Mucosa of rectum (tissue), 2 donors: Measurements from ENCODE around the gene BCORL1.

Experiments used
- H3K27ac ChIP-seq, 2 donors: one replicate each; pipeline ENCODE4 v1.7.0; 2013; ENCODE audit warnings: inconsistent platforms in 2 of 2, low read depth in 2 of 2, low read length in 2 of 2
- H3K27me3 ChIP-seq, 2 donors: one replicate each; pipeline ENCODE4 v1.7.0; 2013; ENCODE audit warnings: low read length in 2 of 2; ENCODE audit not compliant: control insufficient read depth in 2 of 2, insufficient read depth in 2 of 2
- H3K36me3 ChIP-seq, 2 donors: one replicate each; pipeline ENCODE4 v1.7.0; 2013; ENCODE audit warnings: low read length in 2 of 2; ENCODE audit not compliant: control insufficient read depth in 2 of 2, insufficient read depth in 2 of 2
- H3K4me1 ChIP-seq, 2 donors: one replicate each; pipeline ENCODE4 v1.7.0; 2013; ENCODE audit warnings: low read length in 2 of 2, mild to moderate bottlenecking in 1 of 2; ENCODE audit not compliant: control insufficient read depth in 2 of 2, insufficient read depth in 2 of 2
- H3K4me3 ChIP-seq, 2 donors: one replicate each; pipeline ENCODE4 v1.7.0; 2013; ENCODE audit warnings: low read length in 2 of 2
- H3K9ac ChIP-seq, 2 donors: one replicate each; pipeline ENCODE4 v1.7.0; 2013; ENCODE audit warnings: low read length in 2 of 2, low read depth in 1 of 2, mild to moderate bottlenecking in 1 of 2
- H3K9me3 ChIP-seq, 2 donors: one replicate each; pipeline ENCODE4 v1.7.0; 2013; ENCODE audit warnings: low read length in 2 of 2; ENCODE audit not compliant: control insufficient read depth in 2 of 2
- donor health status: healthy.
- donor health status: Normal muscosa, but diverticular disease.

The BCORL1 gene

GRCh38 chrX:130085551-130086446, 103.4 kb downstream of the BCORL1 start:
- Histone ChIP-seq H3K4me1 (peaks cover 21 to 34% of the 10 kb centered on the region in 2 donors), H3K27me3 (no peaks in the 10 kb centered on the region), H3K4me3 (peak overlapping the region in 1 of 2 donors; percentile 53)

DNA sequence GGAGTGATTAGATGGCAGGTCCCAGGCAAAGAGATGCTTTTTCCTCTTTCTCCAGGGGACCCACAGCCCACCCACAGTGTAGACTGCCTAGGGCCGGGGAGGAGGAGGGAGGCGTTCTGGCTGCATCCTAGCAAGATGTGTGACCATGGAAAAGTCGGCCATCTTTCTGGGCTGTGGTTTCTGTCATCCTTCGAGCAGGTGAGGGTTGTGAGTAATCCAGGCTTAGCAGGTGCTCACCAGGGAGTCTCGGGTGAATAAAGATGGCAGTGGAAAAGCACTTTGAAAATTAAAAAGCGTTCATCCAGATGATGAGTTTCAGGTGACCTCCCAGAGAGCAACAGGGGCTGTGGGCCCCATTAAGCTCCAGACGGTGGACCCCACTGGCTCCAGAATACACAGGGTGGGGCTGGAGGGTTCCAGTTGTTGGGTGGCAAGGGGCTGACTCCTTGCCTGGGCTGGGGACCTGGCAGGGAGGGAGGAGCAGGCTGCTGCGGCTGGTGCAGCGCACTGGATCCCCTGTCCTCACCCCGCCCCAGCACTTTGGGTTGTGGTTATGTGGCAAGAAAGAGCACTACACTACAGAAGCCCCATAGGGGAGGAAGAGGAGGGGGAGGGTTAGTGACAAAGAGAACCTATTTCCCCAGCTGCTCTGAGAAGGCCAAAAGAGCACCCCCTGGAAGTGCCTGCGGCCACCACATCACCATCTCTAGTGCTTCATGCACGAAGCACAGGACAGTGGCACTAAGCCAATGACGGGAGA, 104.2 kb downstream of the BCORL1 start:
- peak overlapping the region in 1 of 2 donors; percentile 53 for H3K4me3 ChIP-seq
- H3K9ac ChIP-seq: no peak overlapping the region
- peaks cover 20 to 36% of the 10 kb centered on the region in 2 donors for H3K4me1 ChIP-seq
- H3K27me3 ChIP-seq: no peaks in the 10 kb centered on the region
- H3K27ac ChIP-seq: peak overlapping the region in 1 of 2 donors; percentile 65
- no peaks in the 10 kb centered on the region for H3K9me3 ChIP-seq
- no peaks in the 10 kb centered on the region for H3K36me3 ChIP-seq

More at GRCh38 chrX:130085551-130086446, 103.4 kb downstream of the BCORL1 start:
- H3K36me3 ChIP-seq: no peaks in the 10 kb centered on the region
- H3K9ac ChIP-seq: no peak overlapping the region
- H3K9me3 ChIP-seq: no peaks in the 10 kb centered on the region
- peak overlapping the region in 1 of 2 donors; percentile 65 for H3K27ac ChIP-seq

GRCh38 chrX:130090364-130090763, 107.9 kb downstream of the BCORL1 start:
- Histone ChIP-seq H3K27ac (no peak overlapping the region), H3K36me3 (no peaks in the 10 kb centered on the region), H3K4me1 (peaks cover 32 to 45% of the 10 kb centered on the region in 2 donors), H3K4me3 (no peak overlapping the region), H3K9ac (no peak overlapping the region), H3K9me3 (no peaks in the 10 kb centered on the region), H3K27me3 (no peaks in the 10 kb centered on the region)

- Histone ChIP-seq H3K4me1 (peaks cover 33 to 36% of the 10 kb centered on the region in 2 donors), H3K4me3 (peak overlapping the region; percentile 10 to 27), H3K9me3 (no peaks in the 10 kb centered on the region), H3K27me3 (no peaks in the 10 kb centered on the region), H3K9ac (peak overlapping the region; percentile 32 to 41), H3K36me3 (no peaks in the 10 kb centered on the region), H3K27ac (peak overlapping the region; percentile 83 to 86)
Measured at GRCh38 chrX:130091980-130092522, 109.6 kb downstream of the BCORL1 start.

DNA sequence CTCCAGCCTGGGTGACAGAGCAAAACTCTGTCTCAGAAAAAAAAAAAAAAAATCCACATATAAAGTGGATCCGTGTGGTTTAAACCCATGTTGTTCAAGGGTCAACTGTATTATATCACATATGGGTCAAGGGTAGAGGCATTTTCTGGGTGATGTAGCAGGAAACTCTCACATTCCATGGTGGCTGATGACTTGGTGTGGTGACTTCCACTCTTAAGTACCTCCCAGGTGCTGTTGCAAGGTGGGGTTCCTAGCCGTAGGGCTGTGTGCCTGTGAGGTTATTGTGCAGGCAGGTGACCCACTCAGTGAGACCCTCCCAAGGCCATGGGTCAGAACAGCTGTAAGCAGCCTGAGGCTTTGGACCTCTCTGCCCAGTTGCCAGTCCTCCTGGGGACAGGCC, 110.8 kb downstream of the BCORL1 start:
- H3K4me1 ChIP-seq: peaks cover 35 to 42% of the 10 kb centered on the region in 2 donors
- H3K4me3 ChIP-seq: no peak overlapping the region
- no peak overlapping the region for H3K9ac ChIP-seq
- no peaks in the 10 kb centered on the region for H3K9me3 ChIP-seq
- no peaks in the 10 kb centered on the region for H3K36me3 ChIP-seq
- H3K27me3 ChIP-seq: no peaks in the 10 kb centered on the region
- H3K27ac ChIP-seq: peak overlapping the region; percentile 59 to 71

DNA sequence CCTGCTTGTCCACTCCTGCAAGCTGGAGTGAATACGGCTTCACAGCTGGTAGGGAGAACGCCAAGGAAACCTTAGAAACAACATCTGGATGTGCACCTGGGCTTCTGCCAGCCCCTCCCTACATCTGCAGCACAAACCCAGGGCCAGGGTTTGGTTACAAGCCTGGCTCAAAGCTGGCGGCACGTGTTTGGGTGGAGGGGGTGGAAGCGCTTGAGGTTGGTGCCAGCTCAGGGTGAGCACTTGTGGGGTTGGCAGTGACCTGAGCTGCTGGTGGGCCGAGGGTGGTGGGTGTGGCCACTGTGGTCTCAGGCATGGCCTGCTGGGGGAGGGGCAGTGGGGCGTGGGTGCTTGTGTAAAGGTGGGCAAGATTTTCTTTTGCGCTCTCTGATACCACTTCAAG, 112.3 kb downstream of the BCORL1 start:
- peak overlapping the region in 1 of 2 donors; percentile 76 for H3K27ac ChIP-seq
- H3K36me3 ChIP-seq: no peaks in the 10 kb centered on the region
- H3K9me3 ChIP-seq: no peaks in the 10 kb centered on the region
- no peak overlapping the region for H3K4me3 ChIP-seq
- no peak overlapping the region for H3K9ac ChIP-seq
- no peaks in the 10 kb centered on the region for H3K27me3 ChIP-seq
- H3K4me1 ChIP-seq: peaks cover 43 to 54% of the 10 kb centered on the region in 2 donors

- Histone ChIP-seq H3K9ac (no peak overlapping the region), H3K27ac (peak overlapping the region in 1 of 2 donors; percentile 76), H3K4me1 (peaks cover 44 to 62% of the 10 kb centered on the region in 2 donors), H3K9me3 (no peaks in the 10 kb centered on the region), H3K36me3 (no peaks in the 10 kb centered on the region), H3K27me3 (no peaks in the 10 kb centered on the region), H3K4me3 (no peak overlapping the region)
Measured at GRCh38 chrX:130095249-130096030, 113.0 kb downstream of the BCORL1 start.

DNA sequence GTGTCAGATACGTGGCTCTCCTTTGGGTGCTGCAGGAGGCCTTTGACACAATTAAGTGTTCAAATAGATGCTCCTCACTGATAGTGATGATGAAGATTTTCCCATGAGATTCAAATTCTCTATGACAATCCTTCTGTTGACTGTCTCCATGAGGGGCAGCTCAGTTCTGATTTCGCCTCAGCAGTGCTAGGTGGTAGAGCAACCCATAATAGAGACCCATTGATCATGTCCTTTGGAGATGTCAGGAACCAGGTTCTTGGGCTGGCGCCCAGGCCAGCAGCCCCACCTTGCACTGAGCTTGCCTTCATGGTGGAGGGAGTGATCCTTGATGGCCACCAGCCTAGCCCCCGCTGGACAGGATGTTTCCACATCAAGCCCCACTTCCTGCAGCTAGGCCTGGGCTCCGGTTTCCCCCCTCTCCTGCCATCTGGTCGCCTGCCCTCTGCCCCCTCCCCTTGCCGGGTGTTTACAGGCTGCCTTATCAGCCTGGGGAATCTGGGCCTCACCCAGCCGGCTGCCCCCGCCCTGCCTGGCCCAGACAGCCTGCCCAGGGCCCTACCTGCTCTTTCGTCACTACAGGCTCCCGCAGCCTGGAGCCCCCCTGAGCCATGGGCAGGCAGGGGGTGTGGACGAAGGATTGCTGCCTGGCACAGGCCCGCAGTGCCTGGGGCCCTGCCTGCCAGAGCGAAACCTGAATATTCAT, 115.2 kb downstream of the BCORL1 start:
- Histone ChIP-seq H3K27me3 (no peaks in the 10 kb centered on the region), H3K4me1 (peaks cover 34 to 55% of the 10 kb centered on the region in 2 donors), H3K36me3 (no peaks in the 10 kb centered on the region), H3K9ac (peak overlapping the region; percentile 24 to 48), H3K27ac (peak overlapping the region; percentile 76 to 80), H3K4me3 (no peak overlapping the region), H3K9me3 (no peaks in the 10 kb centered on the region)

DNA sequence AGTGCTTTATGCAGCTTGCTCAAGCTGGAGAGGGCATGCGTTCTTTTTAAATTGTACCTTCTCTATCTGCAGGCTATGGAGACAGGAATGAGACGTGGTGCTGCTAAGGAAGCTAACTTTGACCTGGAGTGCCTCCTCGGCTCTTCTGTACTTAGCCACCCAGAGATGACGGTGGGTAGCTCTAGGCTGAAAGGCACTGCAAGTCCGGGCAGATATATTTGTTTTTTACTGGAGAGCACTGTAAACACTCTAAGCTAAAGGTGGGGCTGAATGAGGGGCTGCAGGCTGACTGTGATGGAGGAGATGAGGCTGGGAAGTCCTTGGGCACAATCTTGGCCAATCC, 115.7 kb downstream of the BCORL1 start:
- Histone ChIP-seq H3K36me3 (no peaks in the 10 kb centered on the region), H3K9me3 (no peaks in the 10 kb centered on the region), H3K9ac (peak overlapping the region; percentile 24 to 48), H3K27ac (peak overlapping the region; percentile 76 to 80), H3K4me3 (no peak overlapping the region), H3K27me3 (no peaks in the 10 kb centered on the region), H3K4me1 (peaks cover 32 to 54% of the 10 kb centered on the region in 2 donors)
